Measurements from ENCODE around the gene LSM8.
"Not testable (repeated sequence)": the region's sequence is repeated elsewhere in the genome, so short reads cannot be mapped to it uniquely, and the experiment has no call there.

LSM8 gene

GRCh38 chr7:118183786-118184564, at the start of gene LSM8:
TSS of gene LSM8 (plus strand) at chr7:118184164. CDS start at chr7:118184224, 60 bp downstream.
- DNase-seq, result peak; percentile 93

- not testable (repeated sequence) for DNase-seq
Observed at GRCh38 chr7:118134420-118134819, 49.5 kb upstream of the LSM8 start.

GRCh38 chr7:118140468-118140867, 43.5 kb upstream of the LSM8 start:
- no peak for DNase-seq

- no peak for DNase-seq
Observed at GRCh38 chr7:118142012-118142411, 42.0 kb upstream of the LSM8 start.

GRCh38 chr7:118148930-118149329, 35.0 kb upstream of the LSM8 start:
- DNase-seq, result no peak

GRCh38 chr7:118149394-118149793, 34.6 kb upstream of the LSM8 start:
- DNase-seq, result no peak

GRCh38 chr7:118151671-118152070, 32.3 kb upstream of the LSM8 start:
- DNase-seq, result no peak

GRCh38 chr7:118152149-118152548, 31.8 kb upstream of the LSM8 start:
- no peak for DNase-seq

- DNase-seq, result no peak
Observed at GRCh38 chr7:118152654-118153053, 31.3 kb upstream of the LSM8 start.

GRCh38 chr7:118153551-118154177, 30.3 kb upstream of the LSM8 start:
- no peak for DNase-seq

GRCh38 chr7:118158766-118159165, 25.2 kb upstream of the LSM8 start:
- no peak for DNase-seq

- no peak for DNase-seq
Observed at GRCh38 chr7:118169146-118169545, 14.8 kb upstream of the LSM8 start.

GRCh38 chr7:118175740-118176139, 8.2 kb upstream of the LSM8 start:
- DNase-seq, result no peak

- no peak for DNase-seq
Observed at GRCh38 chr7:118179191-118179590, 4.8 kb upstream of the LSM8 start.

- no peak for DNase-seq
Observed at GRCh38 chr7:118182593-118183427, 1.2 kb upstream of the LSM8 start.

- no peak for DNase-seq
Observed at GRCh38 chr7:118183428-118183785, 557 bp upstream of the LSM8 start.

GRCh38 chr7:118184565-118184940, 589 bp downstream of the LSM8 start:
- DNase-seq, result no peak

- DNase-seq, result no peak
Observed at GRCh38 chr7:118185163-118185860, 1.3 kb downstream of the LSM8 start.

- DNase-seq, result no peak
Observed at GRCh38 chr7:118186501-118186900, 2.5 kb downstream of the LSM8 start.

GRCh38 chr7:118194571-118194970, 10.6 kb downstream of the LSM8 start:
- DNase-seq, result no peak

- peak; percentile 57 for DNase-seq
Observed at GRCh38 chr7:118195837-118196474, 12.0 kb downstream of the LSM8 start.

GRCh38 chr7:118202061-118202460, 18.1 kb downstream of the LSM8 start:
- no peak for DNase-seq

All from NCI-H446 treated with DMSO at 0.1 percent for 48 hours (cell line).